GM21786 (cell line): ENCODE results near the gene ATAD3B.
A peak's percentile ranks its signal among the peaks of the same experiment; 100 is the strongest.
"Not testable (repeated sequence)": the region's sequence is repeated elsewhere in the genome, so short reads cannot be mapped to it uniquely, and the experiment has no call there.

Experiments
- ATAC-seq: cut with Tn5 transposase; IDR thresholded peaks from one replicate; pipeline ENCODE4 v1.9.1; 2021; ENCODE audit not compliant: unreplicated experiment

The ATAD3B gene

GRCh38 chr1:1432951-1433803 lies 38.4 kb upstream of the ATAD3B start:
- ATAC-seq: no peak

DNA sequence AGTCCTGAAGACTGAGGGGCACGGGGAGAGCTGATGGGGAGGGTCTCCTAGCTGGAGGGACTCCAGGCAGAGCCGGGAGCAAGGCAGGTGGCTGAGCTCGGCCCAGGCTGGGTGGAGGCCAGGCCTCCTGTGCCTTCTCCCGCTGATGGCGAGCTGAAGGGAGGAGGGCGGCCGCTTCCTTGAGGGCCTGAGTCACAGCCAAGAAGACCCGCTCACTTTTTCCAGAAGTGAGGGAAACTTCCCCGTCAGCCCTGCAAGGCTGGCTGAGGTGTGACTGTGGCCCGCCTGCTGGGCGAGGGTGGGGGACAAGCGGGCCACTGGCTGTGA lies 37.8 kb upstream of the ATAD3B start:
- no peak for ATAC-seq

DNA sequence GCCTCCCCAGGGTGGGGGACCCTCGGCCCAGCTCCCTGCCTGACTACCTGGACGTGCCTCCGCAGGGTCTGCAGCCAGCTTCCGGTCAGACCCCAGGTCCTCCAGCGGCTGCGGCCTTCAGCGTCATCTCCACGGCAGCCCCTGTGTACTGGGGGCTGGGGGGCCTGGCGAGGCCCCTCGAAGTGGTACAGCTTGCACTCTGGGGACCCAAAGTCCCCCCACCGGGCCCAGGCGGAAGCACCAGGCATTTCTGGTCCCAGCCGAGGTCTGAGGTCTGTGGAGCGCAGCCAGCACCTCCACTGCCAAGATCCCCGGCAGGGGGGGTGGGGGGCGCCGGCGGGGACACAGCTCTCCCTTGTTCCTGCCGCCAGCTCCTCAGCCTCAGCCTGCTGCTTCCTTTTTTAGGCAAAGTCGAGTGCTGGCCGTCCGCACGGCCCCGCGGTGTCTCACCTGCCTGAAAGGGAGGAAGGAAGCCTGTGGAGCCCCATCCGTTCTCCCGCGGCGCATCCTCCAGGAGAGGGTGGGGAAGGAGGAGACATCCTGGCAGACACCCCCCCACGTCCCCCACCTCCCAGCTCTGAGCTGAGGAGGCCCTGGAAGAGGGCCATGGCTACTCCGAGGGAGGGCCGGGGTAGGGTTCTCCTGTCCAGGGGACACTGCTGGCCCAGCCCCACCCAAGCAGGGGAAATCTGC lies 37.3 kb upstream of the ATAD3B start:
- ATAC-seq: no peak

GRCh38 chr1:1434824-1435105 lies 36.8 kb upstream of the ATAD3B start:
- no peak for ATAC-seq

DNA sequence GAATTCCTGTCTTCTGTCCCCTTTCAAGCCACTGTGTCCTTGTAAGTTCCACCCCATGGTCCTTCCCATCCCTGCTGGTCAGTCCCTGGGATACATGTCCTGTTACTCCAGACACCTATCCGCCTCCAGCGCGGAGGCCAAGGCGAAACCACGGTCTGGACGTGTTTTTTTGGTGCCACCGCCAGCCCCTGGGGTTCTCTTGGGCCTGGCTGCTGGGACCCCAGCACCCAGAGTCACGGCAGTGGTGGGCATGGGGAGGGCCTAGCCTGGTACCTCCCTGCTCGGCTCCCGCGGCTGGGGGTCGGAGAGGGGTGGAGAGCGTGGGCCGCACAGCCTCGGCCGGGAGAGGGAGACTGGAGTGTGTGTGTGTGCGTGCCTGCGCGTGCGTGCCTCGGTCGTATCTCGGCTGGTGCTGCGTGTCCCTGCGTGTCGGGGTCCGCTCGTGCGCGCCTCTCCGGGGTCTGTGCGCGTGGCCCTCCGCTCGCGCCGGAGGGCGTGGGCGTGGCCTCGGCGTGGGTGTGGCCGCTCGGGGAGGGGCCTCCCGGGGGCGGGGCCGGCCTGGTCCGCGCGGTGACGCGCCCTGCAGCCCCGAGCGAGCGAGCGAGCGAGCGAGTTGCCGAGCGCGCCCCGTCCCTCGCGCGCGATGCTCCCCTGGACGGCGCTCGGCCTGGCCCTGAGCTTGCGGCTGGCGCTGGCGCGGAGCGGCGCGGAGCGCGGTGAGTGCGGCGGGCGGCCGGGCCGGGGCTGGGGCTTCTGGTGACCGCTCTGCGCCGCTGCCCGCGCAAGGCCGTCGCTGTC lies 36.3 kb upstream of the ATAD3B start, which contains the start of gene VWA1:
VWA1 (plus strand) TSS at position 585 of the 798 bp plus-strand sequence; CDS start at position 644, 59 bp downstream.
- ATAC-seq: no peak

DNA sequence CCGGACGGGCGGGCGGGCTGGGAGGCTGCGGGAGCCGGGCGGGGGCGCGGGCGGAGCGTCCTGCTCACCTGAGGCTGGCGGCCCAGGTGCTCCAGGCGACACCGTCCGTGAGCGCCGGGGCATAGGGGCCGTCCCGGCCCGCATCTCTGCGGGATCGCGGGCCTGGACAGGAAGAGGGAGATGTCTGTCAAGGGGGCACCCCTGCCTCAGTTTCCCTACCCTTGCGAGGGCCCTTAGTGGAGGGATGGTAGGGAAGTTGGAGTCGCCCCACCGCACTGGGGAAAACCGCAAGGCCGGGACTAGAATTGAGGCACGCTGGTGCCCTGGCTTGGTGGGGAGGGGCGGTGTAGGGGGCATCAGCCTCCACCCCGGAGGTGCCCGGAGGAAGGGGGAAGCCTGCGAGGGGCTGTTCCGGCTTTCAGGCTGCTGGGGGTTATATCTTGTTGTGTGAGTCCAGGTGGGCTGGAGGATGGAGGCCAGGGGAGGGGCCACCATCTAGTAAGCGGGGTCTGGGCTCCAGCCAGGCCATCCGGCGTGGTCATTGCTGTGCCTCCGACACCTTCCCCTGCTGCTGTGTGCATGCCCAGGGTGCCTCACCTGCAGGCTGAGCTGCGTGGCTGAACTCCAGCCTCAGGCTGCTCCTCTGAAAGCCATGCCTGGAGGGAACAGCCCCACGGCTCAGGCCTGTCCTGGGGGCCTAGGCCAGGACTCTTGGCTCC lies 35.5 kb upstream of the ATAD3B start:
- no peak for ATAC-seq

GRCh38 chr1:1436630-1437032 lies 34.9 kb upstream of the ATAD3B start:
- ATAC-seq: no peak

DNA sequence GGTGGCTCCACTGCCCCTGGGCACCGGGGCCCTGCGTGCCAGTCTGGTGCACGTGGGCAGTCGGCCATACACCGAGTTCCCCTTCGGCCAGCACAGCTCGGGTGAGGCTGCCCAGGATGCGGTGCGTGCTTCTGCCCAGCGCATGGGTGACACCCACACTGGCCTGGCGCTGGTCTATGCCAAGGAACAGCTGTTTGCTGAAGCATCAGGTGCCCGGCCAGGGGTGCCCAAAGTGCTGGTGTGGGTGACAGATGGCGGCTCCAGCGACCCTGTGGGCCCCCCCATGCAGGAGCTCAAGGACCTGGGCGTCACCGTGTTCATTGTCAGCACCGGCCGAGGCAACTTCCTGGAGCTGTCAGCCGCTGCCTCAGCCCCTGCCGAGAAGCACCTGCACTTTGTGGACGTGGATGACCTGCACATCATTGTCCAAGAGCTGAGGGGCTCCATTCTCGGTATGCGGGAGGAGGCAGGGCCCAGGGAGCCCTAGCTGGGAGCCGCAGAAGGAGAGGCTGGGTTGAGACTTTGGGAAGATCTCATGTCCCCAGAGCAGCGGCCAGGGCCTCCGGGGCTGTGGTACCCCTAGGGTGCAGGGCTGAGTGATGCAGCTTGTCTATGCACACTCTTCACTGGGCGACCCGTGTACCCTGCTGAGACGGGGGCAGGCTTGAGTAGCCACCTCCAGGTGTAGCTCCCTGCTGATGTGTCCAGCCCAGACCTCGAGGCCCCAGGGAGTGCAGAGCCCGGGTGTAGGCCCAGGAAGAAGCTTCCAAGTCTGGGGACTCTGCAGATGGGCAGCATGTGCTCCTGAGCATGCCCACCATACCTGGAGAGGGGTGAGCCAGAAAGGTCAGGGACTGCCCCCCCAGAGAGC lies 34.3 kb upstream of the ATAD3B start:
- no peak for ATAC-seq

- ATAC-seq: peak; percentile 48
Observed at GRCh38 chr1:1437904-1438376, 33.6 kb upstream of the ATAD3B start.

GRCh38 chr1:1438531-1439381 lies 32.8 kb upstream of the ATAD3B start:
- ATAC-seq: no peak

GRCh38 chr1:1439546-1440261 lies 31.9 kb upstream of the ATAD3B start:
- no peak for ATAC-seq

GRCh38 chr1:1440262-1441001 lies 31.1 kb upstream of the ATAD3B start:
- no peak for ATAC-seq

- ATAC-seq: no peak
Observed at GRCh38 chr1:1441002-1441888, 30.3 kb upstream of the ATAD3B start.

GRCh38 chr1:1442069-1442770 lies 29.3 kb upstream of the ATAD3B start:
- no peak for ATAC-seq

- not testable (repeated sequence) for ATAC-seq
Observed at GRCh38 chr1:1446631-1447030, 24.9 kb upstream of the ATAD3B start.

DNA sequence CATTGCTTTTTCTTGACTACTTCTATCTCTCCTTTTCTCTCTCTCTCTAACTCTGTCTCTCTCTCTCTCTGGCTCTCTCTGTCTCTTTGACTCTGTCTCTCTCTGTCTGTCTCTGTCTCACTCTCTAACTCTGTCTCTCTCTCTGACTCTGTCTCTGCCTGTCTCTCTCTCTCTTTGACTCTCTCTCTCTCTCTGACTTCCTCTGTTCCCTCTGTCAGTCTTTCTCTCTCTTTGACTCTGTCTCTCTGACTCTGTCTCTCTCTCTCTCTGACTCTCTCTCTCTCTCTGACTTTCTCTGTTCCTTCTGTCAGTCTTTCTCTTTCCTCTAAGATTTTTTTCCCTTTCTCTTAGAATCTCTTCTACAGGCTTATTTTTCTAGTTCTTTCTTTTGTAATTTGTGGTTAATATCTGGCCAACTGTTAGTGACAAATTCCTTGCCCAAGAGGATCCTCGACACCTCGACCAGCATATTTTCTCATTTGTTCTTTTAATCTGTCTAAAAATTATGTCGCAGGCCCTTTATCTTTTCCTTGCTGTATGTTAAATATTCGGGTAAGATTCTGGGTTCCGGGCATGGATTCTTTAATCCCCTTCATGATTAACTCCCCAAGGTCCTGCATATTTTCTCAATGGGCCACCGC lies 22.3 kb upstream of the ATAD3B start, which contains the start of gene ATAD3C:
ATAD3C (plus strand) TSS at position 591 of the 641 bp plus-strand sequence. CDS start 995 bp downstream, outside the sequence.
- no peak for ATAC-seq
